Measurements from ENCODE around the gene CENPN.

Gene CENPN

GRCh38 chr16:81066681-81067080 is 59.7 kb downstream of the CENPN start:
- no peak for TF ChIP-seq CTCF (IDR thresholded peaks at IDR 0.05; ENCODE audit: borderline replicate concordance, insufficient read depth, low read depth, low read length)
- H3K4me3 ChIP-seq (ENCODE audit: low read depth, low read length), result no peak overlapping the region

GRCh38 chr16:81067166-81067565 is 60.2 kb downstream of the CENPN start:
- TF ChIP-seq CTCF (IDR thresholded peaks at IDR 0.05; ENCODE audit: borderline replicate concordance, insufficient read depth, low read depth, low read length), result no peak

GRCh38 chr16:81069063-81069462 is 62.0 kb downstream of the CENPN start:
- no peak for TF ChIP-seq CTCF (IDR thresholded peaks at IDR 0.05; ENCODE audit: borderline replicate concordance, insufficient read depth, low read depth, low read length)
- H3K4me3 ChIP-seq (ENCODE audit: low read depth, low read length), result no peak overlapping the region

More at GRCh38 chr16:81067166-81067565, 60.2 kb downstream of the CENPN start:
- no peak overlapping the region for H3K4me3 ChIP-seq (ENCODE audit: low read depth, low read length)

GRCh38 chr16:81070979-81071378 is 64.0 kb downstream of the CENPN start:
- TF ChIP-seq CTCF (IDR thresholded peaks at IDR 0.05; ENCODE audit: borderline replicate concordance, insufficient read depth, low read depth, low read length), result no peak
- H3K4me3 ChIP-seq (ENCODE audit: low read depth, low read length), result no peak overlapping the region

GRCh38 chr16:81071805-81072204 is 64.8 kb downstream of the CENPN start:
- H3K4me3 ChIP-seq (ENCODE audit: low read depth, low read length), result no peak overlapping the region

GRCh38 chr16:81073560-81074330 is 66.7 kb downstream of the CENPN start:
- H3K4me3 ChIP-seq (ENCODE audit: low read depth, low read length), result no peak overlapping the region
- no peak for TF ChIP-seq CTCF (IDR thresholded peaks at IDR 0.05; ENCODE audit: borderline replicate concordance, insufficient read depth, low read depth, low read length)

More at GRCh38 chr16:81071805-81072204, 64.8 kb downstream of the CENPN start:
- TF ChIP-seq CTCF (IDR thresholded peaks at IDR 0.05; ENCODE audit: borderline replicate concordance, insufficient read depth, low read depth, low read length), result no peak

- no peak for TF ChIP-seq CTCF (IDR thresholded peaks at IDR 0.05; ENCODE audit: borderline replicate concordance, insufficient read depth, low read depth, low read length)
- H3K4me3 ChIP-seq (ENCODE audit: low read depth, low read length), result peak overlapping the region; percentile 63
Observed at GRCh38 chr16:81076566-81077075, 69.6 kb downstream of the CENPN start.

Data from GM12875 (cell line).